Progenitor cell of endocrine pancreas (in vitro differentiated cells): ENCODE measurements around the gene FERD3L. TPM values are rescaled to one million over a fixed set of nuclear protein-coding genes. Genes with fewer than 3 reads are reported as not detected.

Source experiments
- DNase-seq: peaks from one replicate; pipeline ENCODE4 v3.0.0; 2021; ENCODE audit warnings: low spot score; ENCODE audit not compliant: unreplicated experiment
- H3K27ac Mint-ChIP-seq: 2 replicates; pipeline ENCODE4 v1.8.0; 2021; ENCODE audit warnings: mild to moderate bottlenecking, moderate library complexity, mixed read lengths
- H3K27me3 Mint-ChIP-seq: 2 replicates; pipeline ENCODE4 v1.8.0; 2021; ENCODE audit warnings: mixed read lengths
- H3K36me3 Mint-ChIP-seq: 2 replicates; pipeline ENCODE4 v1.8.0; 2022; ENCODE audit warnings: mixed read lengths; ENCODE audit not compliant: insufficient read depth
- H3K4me1 Mint-ChIP-seq: 2 replicates; pipeline ENCODE4 v1.8.0; 2021; ENCODE audit warnings: low read depth, mixed read lengths
- H3K4me3 Mint-ChIP-seq: 2 replicates; pipeline ENCODE4 v1.8.0; 2021; ENCODE audit warnings: low read depth, mild to moderate bottlenecking, moderate library complexity, mixed read lengths
- H3K9me3 Mint-ChIP-seq: 2 replicates; pipeline ENCODE4 v1.8.0; 2021; ENCODE audit warnings: low read depth, mixed read lengths
- CTCF ChIP-seq: fragments of 200-600 bp; sonication (generic); IDR thresholded peaks from one replicate; pipeline ENCODE4 v1.5.0; 2021; ENCODE audit warnings: antibody characterized with exemption, mild to moderate bottlenecking; ENCODE audit not compliant: unreplicated experiment
- total RNA-seq: library from RNA; stranded (reverse); gene quantifications from 2 replicates; pipeline ENCODE4 v1.2.1, GENCODE V29; 2021

FERD3L gene
- total RNA-seq, 1 donor from 2014 or later = not detected

- peaks cover 3% of the 10 kb centered on the region for H3K4me1 Mint-ChIP-seq
- no peaks in the 10 kb centered on the region for H3K36me3 Mint-ChIP-seq
- H3K27me3 Mint-ChIP-seq = peaks cover 81% of the 10 kb centered on the region
- no peaks in the 10 kb centered on the region for H3K9me3 Mint-ChIP-seq
- H3K27ac Mint-ChIP-seq = no peak overlapping the region
- no peak for DNase-seq
- peak overlapping the region; percentile 40 for H3K4me3 Mint-ChIP-seq
- TF ChIP-seq CTCF = no peak
Measured at GRCh38 chr7:19116121-19117090, 28.8 kb downstream of the FERD3L start.

- no peak for TF ChIP-seq CTCF
- H3K4me1 Mint-ChIP-seq = peaks cover 3% of the 10 kb centered on the region
- no peaks in the 10 kb centered on the region for H3K9me3 Mint-ChIP-seq
- H3K27me3 Mint-ChIP-seq = peaks cover 81% of the 10 kb centered on the region
- H3K27ac Mint-ChIP-seq = no peak overlapping the region
- no peaks in the 10 kb centered on the region for H3K36me3 Mint-ChIP-seq
- H3K4me3 Mint-ChIP-seq = no peak overlapping the region
- no peak for DNase-seq
Measured at GRCh38 chr7:19114551-19114855, 30.7 kb downstream of the FERD3L start.

GRCh38 chr7:19113855-19114550 is 31.2 kb downstream of the FERD3L start:
- H3K36me3 Mint-ChIP-seq = no peaks in the 10 kb centered on the region
- H3K4me3 Mint-ChIP-seq = no peak overlapping the region
- H3K27ac Mint-ChIP-seq = no peak overlapping the region
- H3K9me3 Mint-ChIP-seq = no peaks in the 10 kb centered on the region
- H3K4me1 Mint-ChIP-seq = peaks cover 3% of the 10 kb centered on the region
- TF ChIP-seq CTCF = no peak
- H3K27me3 Mint-ChIP-seq = peaks cover 81% of the 10 kb centered on the region
- DNase-seq = no peak

GRCh38 chr7:19113002-19113350 is 32.2 kb downstream of the FERD3L start:
- Mint-ChIP-seq H3K9me3 (no peaks in the 10 kb centered on the region), H3K4me1 (peaks cover 4% of the 10 kb centered on the region), H3K4me3 (no peak overlapping the region), H3K27ac (no peak overlapping the region), H3K27me3 (peaks cover 81% of the 10 kb centered on the region), H3K36me3 (no peaks in the 10 kb centered on the region)
- TF ChIP-seq CTCF = no peak
- DNase-seq = no peak

GRCh38 chr7:19112274-19113001 is 32.8 kb downstream of the FERD3L start:
- no peaks in the 10 kb centered on the region for H3K9me3 Mint-ChIP-seq
- no peak for DNase-seq
- no peak for TF ChIP-seq CTCF
- peaks cover 9% of the 10 kb centered on the region for H3K4me1 Mint-ChIP-seq
- H3K27ac Mint-ChIP-seq = no peak overlapping the region
- H3K27me3 Mint-ChIP-seq = peaks cover 86% of the 10 kb centered on the region
- H3K4me3 Mint-ChIP-seq = no peak overlapping the region
- H3K36me3 Mint-ChIP-seq = no peaks in the 10 kb centered on the region
